Vagina (tissue), 2 donors: ENCODE data around the gene HTRA2.

Experiments
- CTCF ChIP-seq, 3 experiments: fragments of 450-650 bp in 2 of 3; fragments of 200-600 bp in 1 of 3; sonication (generic) in 1 of 3; IDR thresholded peaks; one replicate each; pipeline ENCODE4 v1.5.1; 2017 to 2019; ENCODE audit warnings: antibody characterized with exemption in 3 of 3, mild to moderate bottlenecking in 2 of 3, moderate library complexity in 2 of 3
- POLR2A ChIP-seq, 2 donors: fragments of 450-650 bp; IDR thresholded peaks; one replicate each; pipeline ENCODE4 v1.6.1; 2017; ENCODE audit warnings: antibody characterized with exemption in 2 of 2, mild to moderate bottlenecking in 2 of 2, moderate library complexity in 2 of 2
- POLR2AphosphoS5 ChIP-seq, 2 donors: sonication (generic); formaldehyde crosslinking; IDR thresholded peaks; one replicate each; pipeline ENCODE4 v1.9.0; 2017; ENCODE audit warnings: antibody characterized with exemption in 2 of 2, mild to moderate bottlenecking in 2 of 2, low read depth in 1 of 2; ENCODE audit not compliant: insufficient read depth in 1 of 2

- TF ChIP-seq CTCF (IDR thresholded peaks at IDR 0.05) = no peak
- no peak for TF ChIP-seq POLR2AphosphoS5 (IDR thresholded peaks at IDR 0.05; ENCODE audit: insufficient read depth in 1 of 2, low read depth in 1 of 2)
- TF ChIP-seq POLR2A (IDR thresholded peaks at IDR 0.05) = no peak
Observed at GRCh38 chr2:74488643-74489481, 40.9 kb upstream of the HTRA2 start.
